Pancreas (tissue), 10 donors: Measurements from ENCODE around the gene COL11A1. TPM values are rescaled to one million over a fixed set of nuclear protein-coding genes. Genes with fewer than 3 reads are reported as not detected.

Experiments
- ATAC-seq, 4 donors: fragments of 200-7000 bp; cut with Tn5 transposase; one replicate each; pipeline versions ENCODE4 v1.8.0 to v1.9.1; 2020; ENCODE audit warnings: mild to moderate bottlenecking in 4 of 4, moderate library complexity in 4 of 4
- DNase-seq, 6 donors: peaks; one replicate each; pipeline ENCODE4 v3.0.0-alpha.2; 2020
- FAIRE-seq: peaks from 2 replicates; lab custom pipeline; 2012; peaks lifted over from hg19 to GRCh38; lab: Jason Lieb, UNC
- H3K27ac ChIP-seq, 4 donors: fragments of 200-600 bp; sonication (generic); 1 replicate in 3 of 4; 2 replicates in 1 of 4; pipeline versions ENCODE4 v1.5.0 to v1.8.0; 2020
- H3K27me3 ChIP-seq, 4 donors: fragments of 200-600 bp; one replicate each; pipeline ENCODE4 v1.8.0; 2021
- H3K36me3 ChIP-seq, 3 donors: fragments of 200-600 bp; sonication (generic) in 1 of 3; one replicate each; pipeline versions ENCODE4 v1.5.0 to v1.8.0; 2020 to 2021
- H3K4me1 ChIP-seq, 3 donors: fragments of 200-600 bp; one replicate each; pipeline ENCODE4 v1.8.0; 2021
- H3K4me3 ChIP-seq, 4 donors: fragments of 200-600 bp; sonication (generic) in 2 of 4; one replicate each; pipeline versions ENCODE4 v1.5.0 to v1.8.0; 2020 to 2021
- H3K9me3 ChIP-seq, 4 donors: fragments of 200-600 bp; one replicate each; pipeline ENCODE4 v1.8.0; 2021
- CTCF ChIP-seq, 4 donors: fragments of 200-600 bp; sonication (generic) in 3 of 4; IDR thresholded peaks; one replicate each; pipeline versions ENCODE4 v1.5.0 to v1.8.0; 2021; ENCODE audit warnings: antibody characterized with exemption in 4 of 4
- WGBS, 2 donors: extraction: QIAGEN DNeasy Blood & Tissue Kit; methylation state at CpG; one replicate each; pipeline ENCODE4 v1.1.7; 2013; 5-methylcytosine and 5-hydroxymethylcytosine counted together
- intact Hi-C, 3 donors: fragments of 100-400 bp; cut with DNase I; formaldehyde crosslinking; loops; one replicate each; pipeline versions ENCODE4 v1.11.1 to v1.14.2; 2022
- polyA plus RNA-seq, 2 donors: library from polyadenylated mRNA; stranded (reverse); fragments of 200-250 nt; gene quantifications; one replicate each; pipeline ENCODE4 v1.2.3, GENCODE V29; 2013
- total RNA-seq, 6 donors: library from RNA; stranded (reverse); fragmentation: NEBNext Ultra II Directional in 4 of 6; extraction: Animal tissue kit (Norgen Biotek cat#: 25700) in 4 of 6; gene quantifications; one replicate each; pipeline versions ENCODE4 v1.2.1 to v1.2.4, GENCODE V29; 2021 to 2023
- donor health status: healthy with polysubstance abuse.
- donor health status: DM: no; HTN: no; CAD: no; lungs with moderate emphysema.
- donor health status: DM: no; HTN: no; CAD: no.
- donor health status: control.
- donor health status: control.
- donor health status: Bipolar disorder and iron deficiency.
- donor health status: DM: yes; HTN: yes; CAD: no.
- donor health status: DM: no; HTN: no; CAD: no.
- donor health status: DM: no; HTN: no; CAD: no.
- donor health status: DM: yes; HTN: yes; CAD: no.

COL11A1 gene
- total and polyA plus RNA-seq, 8 donors = 0.08 to 5.7 (median 0.38) TPM; not detected in 1

DNA sequence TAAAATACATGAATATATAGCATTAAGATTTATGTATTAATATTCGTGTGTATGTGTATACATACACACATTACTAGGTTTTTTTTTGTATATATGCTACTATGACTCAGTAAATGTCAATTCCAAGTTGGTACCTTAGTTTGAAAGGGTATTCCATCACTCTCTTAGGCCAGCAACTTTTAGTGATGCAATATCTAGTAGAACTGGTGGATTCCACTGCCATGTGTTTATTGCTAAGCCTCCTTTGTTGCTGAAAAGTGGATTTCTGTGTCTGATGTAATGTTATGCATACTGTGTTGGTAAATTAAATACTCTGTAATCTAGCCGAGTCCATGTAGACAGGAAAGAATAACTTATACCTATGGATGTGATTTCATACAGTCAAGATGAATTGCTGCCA is 16.9 kb upstream of the COL11A1 start:
- 41 to 65% methylated on average over 2 of the region's 2 CpGs for WGBS, 2 donors
- no peak for FAIRE-seq

DNA sequence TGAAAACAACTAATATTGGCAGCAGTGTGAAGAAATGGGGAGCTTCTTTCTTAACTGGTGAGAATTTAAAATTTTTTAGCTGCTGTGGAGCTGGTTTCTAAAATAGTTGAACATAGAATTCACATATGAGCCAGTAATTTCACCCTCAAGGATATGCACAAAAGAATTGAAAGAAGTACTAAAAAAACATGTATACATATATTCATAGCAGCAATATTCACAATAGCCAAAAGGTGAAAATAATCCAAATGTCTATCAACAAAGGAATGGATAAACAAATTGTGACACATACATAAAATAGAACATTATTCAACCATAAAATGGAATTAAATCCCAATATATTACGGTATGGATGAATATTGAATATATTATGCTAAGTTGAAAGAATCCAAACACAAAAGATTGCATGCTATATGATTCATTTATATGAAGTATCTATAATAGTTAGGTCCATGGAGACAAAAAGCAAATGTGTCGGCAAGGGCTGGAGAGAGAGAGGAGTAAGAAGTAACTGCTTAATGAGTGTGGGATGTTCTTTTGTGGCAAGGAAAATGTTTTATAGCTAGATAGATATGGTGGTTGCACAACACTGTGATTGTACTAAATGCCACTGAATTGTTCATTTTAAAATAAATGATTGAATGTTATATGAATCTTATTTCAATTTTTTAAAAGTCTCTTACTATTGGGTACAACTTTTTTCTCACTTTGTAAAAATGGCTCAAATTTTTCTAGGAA is 14.8 kb upstream of the COL11A1 start:
- intact Hi-C loops = no loop called here
- Histone ChIP-seq H3K27ac (no peak overlapping the region), H3K4me1 (no peaks in the 10 kb centered on the region), H3K4me3 (no peak overlapping the region), H3K36me3 (no peaks in the 10 kb centered on the region), H3K27me3 (no peaks in the 10 kb centered on the region), H3K9me3 (no peaks in the 10 kb centered on the region)
- 78 to 83% methylated on average over 2 of the region's 2 CpGs for WGBS, 2 donors
- no peak for DNase-seq
- ATAC-seq = no peak
- no peak for FAIRE-seq
- TF ChIP-seq CTCF (IDR thresholded peaks at IDR 0.05) = no peak

More for the DNA sequence above, 16.9 kb upstream of the COL11A1 start:
- TF ChIP-seq CTCF (IDR thresholded peaks at IDR 0.05) = no peak
- intact Hi-C loops = no loop called here
- DNase-seq = no peak
- no peak overlapping the region for H3K27ac ChIP-seq
- H3K9me3 ChIP-seq = no peaks in the 10 kb centered on the region
- no peak overlapping the region for H3K4me3 ChIP-seq
- ATAC-seq = no peak
- no peaks in the 10 kb centered on the region for H3K27me3 ChIP-seq
- no peaks in the 10 kb centered on the region for H3K36me3 ChIP-seq
- no peaks in the 10 kb centered on the region for H3K4me1 ChIP-seq

GRCh38 chr1:103120981-103121380 is 12.7 kb upstream of the COL11A1 start:
- no peak for DNase-seq
- 37 to 39% methylated on average over 2 of the region's 2 CpGs for WGBS, 2 donors
- TF ChIP-seq CTCF (IDR thresholded peaks at IDR 0.05) = no peak
- H3K27ac ChIP-seq = no peak overlapping the region
- H3K4me3 ChIP-seq = no peak overlapping the region
- ATAC-seq = no peak
- H3K4me1 ChIP-seq = no peaks in the 10 kb centered on the region
- intact Hi-C loops = no loop called here
- FAIRE-seq = no peak
- H3K9me3 ChIP-seq = no peaks in the 10 kb centered on the region
- H3K36me3 ChIP-seq = no peaks in the 10 kb centered on the region
- H3K27me3 ChIP-seq = no peaks in the 10 kb centered on the region

GRCh38 chr1:103112546-103112945 is 4.2 kb upstream of the COL11A1 start:
- intact Hi-C loops = loop anchor here in 1 of 3 donors (10.0 kb wide), 1 partner anchor 352 kb away; no protein-coding TSS in a partner anchor
- H3K4me1 ChIP-seq = no peaks in the 10 kb centered on the region
- TF ChIP-seq CTCF (IDR thresholded peaks at IDR 0.05) = no peak
- ATAC-seq (no peak), DNase-seq (no peak), FAIRE-seq (no peak)
- no peak overlapping the region for H3K27ac ChIP-seq
- no peaks in the 10 kb centered on the region for H3K36me3 ChIP-seq
- H3K27me3 ChIP-seq = no peaks in the 10 kb centered on the region
- H3K4me3 ChIP-seq = no peak overlapping the region
- no peaks in the 10 kb centered on the region for H3K9me3 ChIP-seq

DNA sequence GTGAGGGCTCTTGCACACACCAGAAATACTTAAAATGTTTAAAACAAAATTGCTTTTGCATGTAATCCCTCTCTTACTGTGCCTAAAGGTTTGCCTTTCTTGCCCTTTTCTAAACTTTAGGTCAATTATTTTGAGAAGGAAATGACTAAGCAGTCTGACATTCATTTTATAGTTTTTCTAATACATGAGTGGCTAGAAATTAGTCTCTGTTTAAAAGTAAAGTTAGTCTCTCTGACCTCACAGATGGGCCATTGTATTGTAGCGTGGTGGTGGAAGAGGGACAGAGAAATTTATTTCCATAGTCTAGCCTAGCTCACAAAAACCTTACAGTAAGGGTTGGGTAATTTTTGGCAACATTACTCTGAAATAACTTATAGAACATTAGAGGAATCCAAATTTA is 3.6 kb upstream of the COL11A1 start:
- no peak for TF ChIP-seq CTCF (IDR thresholded peaks at IDR 0.05)
- DNase-seq (no peak), FAIRE-seq (no peak), ATAC-seq (no peak)
- no peak overlapping the region for H3K27ac ChIP-seq
- 91 to 98% methylated on average over 1 of the region's 1 CpG for WGBS, 2 donors
- intact Hi-C loops = loop anchor here in 1 of 3 donors (10.0 kb wide), 1 partner anchor 353 kb away; no protein-coding TSS in a partner anchor
- no peaks in the 10 kb centered on the region for H3K4me1 ChIP-seq
- no peaks in the 10 kb centered on the region for H3K9me3 ChIP-seq
- no peaks in the 10 kb centered on the region for H3K27me3 ChIP-seq
- no peaks in the 10 kb centered on the region for H3K36me3 ChIP-seq
- H3K4me3 ChIP-seq = no peak overlapping the region
